NCI-H1105 (cell line): Measurements from ENCODE around the gene PHF2.

Experiments
- DNase-seq: peaks from one replicate; lab custom pipeline; 2025; lab: John Stamatoyannopoulos, UW

The PHF2 gene

DNA sequence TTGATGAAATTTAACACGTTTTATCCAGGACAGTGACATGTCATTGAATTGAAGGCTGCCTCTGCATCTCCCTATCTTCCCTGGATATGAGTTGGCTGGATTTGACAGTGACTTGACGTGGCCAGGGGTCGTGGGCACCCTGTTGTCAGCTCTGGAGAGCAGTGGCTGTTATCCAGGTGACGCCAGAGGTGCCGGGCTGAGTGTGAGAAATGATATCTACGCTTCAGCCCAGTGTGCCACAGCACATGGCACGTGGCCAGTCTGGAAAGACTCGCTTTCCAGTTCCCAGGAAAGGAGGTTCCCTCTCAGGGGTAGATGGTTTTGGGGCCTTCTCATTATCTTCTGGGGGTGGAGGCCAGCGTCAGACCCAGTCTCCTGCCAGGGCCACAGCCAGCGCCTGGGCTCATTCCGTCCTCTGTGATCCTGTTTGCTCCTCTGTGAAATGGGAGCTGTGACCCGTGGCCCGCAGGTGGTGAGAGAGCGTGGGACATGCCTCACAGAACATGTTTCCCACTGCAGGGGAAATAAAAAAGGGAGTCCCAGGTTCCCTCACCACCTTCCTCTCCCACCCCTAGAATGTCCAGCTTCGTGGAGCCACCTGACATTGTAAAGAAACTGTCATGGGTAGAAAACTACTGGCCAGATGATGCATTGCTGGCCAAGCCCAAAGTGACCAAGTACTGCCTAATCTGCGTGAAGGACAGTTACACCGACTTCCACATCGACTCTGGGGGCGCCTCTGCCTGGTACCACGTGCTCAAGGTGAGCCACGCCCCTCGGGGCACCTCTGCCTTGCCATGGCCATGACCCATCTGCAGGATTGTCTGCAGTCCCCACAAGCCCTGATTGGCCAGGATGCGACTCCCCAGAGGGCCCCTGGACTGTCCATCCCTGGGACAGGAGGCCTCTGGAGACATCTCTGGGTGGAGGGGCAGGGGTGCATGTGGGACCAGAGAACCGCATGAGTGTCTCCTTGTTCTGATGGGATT lies 76.5 kb downstream of the PHF2 start:
- no peak for DNase-seq

DNA sequence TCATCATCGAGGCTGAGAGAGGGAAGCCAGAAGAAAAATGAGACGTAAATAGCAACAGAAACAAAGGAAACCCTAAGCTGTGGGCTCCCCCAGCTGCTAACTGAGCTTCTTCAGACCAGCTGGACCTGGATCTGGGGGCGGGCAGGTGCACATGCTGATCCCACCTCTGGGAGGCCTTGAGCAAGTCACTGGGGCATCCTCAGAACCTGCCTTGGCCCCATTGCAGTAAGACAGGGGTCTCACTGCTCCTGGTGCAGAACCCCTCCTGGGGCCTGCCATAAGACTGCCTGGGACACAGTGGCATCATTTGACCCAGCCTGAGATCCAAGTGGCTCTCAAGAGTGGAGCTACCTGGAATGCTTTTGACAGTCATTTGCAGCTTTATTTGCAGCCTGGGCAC lies 77.4 kb downstream of the PHF2 start:
- DNase-seq, result no peak

DNA sequence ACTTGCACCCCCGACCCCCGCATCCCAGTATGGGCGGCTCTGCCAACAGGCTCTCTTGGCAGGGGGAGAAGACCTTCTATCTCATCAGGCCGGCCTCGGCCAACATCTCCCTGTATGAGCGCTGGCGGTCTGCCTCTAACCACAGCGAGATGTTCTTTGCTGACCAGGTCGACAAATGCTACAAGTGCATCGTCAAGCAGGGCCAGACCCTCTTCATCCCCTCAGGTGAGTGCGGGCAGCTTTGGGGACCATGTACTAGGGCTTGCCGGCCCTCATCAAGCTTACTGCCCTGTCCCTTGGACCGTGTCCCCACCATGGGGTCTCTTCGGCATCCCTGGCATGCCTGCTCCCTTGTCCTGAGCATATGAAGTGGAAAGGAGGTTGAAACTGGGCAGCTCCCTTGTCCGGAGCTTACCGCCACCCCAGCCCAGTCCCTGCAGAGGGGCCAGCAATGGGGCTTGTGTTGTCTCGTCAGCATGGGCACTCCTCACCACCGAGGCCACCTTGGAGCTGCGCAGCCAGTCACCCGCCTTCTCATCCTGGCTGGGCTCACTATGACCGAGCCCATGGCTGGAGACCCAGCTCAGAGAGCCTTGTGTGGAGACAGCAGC lies 78.1 kb downstream of the PHF2 start:
- no peak for DNase-seq

DNA sequence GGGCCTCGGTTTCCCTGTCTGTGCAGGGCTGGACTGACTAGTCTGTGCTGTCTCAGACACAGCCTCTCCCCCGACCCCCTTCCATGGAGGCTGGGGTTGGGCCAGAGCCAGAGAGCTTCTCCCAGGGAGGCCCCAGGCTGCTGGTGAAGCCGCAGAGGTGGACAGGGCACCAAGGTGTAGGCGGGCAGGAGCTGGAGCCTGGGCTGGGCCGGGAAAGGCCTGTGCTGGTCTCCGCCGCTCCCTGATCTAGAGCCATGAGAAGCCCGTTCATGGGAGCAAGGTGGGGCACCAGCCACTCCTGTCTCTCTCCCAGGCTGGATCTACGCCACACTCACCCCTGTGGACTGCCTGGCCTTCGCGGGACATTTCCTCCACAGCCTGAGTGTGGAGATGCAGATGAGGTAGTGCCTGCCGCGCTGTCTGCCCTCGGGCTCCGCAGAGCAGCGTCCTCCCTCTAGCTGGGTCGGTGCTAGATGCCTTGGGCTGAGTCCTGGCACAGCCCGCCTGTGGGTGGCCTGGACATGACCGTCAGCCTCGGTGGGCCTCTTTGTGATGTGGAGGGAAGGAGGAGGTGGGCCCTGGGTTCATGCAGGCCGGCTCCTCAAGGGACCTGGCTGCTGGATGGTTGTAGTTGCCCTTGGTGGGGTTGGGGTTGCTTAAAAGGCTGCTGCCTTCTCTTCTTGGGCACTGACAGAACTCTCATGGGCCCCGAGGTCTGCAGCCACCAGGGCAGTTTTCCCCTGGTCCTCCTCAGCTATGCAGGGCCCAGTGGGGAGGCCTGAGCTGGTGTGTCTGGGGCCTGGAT lies 79.4 kb downstream of the PHF2 start:
- no peak for DNase-seq

DNA sequence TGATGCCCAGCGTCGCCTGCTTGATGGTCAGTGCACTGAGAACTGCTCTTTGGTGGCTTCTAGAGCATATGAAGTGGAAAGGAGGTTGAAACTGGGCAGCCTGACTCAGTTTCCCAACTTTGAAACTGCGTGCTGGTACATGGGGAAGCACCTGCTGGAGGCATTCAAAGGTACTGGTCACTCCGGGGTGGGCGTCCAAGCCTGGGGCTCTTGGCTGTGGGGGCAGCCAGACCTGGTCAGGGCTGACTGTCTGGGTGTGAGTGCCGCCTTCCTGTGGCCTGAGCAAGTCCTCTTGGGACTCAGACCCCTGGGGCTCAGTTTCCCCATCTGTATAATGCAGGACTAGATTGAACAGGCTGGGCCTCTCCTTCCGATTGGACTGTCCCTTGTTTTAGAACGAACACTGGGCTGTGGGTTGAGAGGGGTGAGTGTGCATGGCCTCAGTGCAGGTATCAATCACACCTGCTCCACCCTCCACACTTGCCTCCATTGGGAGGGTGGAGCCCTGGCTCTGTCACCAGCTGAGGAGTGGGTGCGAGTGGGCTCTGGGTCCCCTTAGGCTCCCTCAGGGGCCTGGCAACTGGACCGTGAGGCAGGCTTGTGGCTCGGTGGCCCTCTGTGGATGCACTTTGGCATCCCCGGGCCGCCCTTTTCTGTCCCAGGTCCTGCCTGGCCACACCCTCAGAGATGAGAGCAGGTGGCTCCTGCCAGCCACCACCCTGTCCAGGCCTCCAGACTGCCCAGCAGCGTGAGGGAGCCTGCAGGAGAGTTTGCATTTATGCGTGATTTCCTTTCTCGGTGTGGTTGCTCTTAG lies 80.2 kb downstream of the PHF2 start:
- no peak for DNase-seq

DNA sequence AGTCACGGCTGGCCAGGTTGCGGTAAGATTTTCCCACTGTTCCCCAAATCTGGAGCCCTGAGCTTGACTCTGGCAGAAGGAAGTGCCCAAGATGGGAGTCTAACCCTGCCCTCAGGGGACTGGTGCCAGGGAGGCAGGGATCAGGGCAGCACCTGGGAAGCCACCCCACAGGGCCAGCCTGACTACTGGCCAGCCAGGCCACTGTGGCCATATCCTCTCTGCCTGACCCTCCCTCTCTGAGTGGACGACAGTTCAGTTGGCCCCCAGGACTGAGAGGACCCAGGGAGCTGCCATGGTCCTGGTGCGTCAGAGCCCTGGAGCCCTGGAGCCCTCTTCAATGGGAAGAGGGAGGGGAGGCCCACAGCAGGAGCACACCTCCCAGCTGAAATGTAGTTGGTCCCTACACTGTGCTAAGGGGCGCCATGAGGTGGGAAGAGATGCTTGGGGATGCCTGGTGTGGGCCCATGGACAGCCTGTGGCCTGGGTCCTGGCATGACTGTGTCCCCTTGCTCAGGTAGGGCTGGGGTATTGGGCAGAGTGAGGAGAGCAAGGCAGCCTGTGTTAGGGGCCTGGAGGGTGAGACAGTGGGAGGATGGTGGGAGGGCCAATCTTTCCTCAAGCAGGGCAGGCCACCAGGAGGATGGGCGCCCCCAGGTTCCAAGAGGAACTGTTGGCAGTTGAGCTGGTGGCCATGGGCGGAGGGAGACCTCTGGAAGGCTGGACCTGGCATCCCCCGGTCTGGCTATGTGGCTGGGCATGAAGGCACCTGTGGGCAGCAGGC lies 81.1 kb downstream of the PHF2 start:
- no peak for DNase-seq

DNA sequence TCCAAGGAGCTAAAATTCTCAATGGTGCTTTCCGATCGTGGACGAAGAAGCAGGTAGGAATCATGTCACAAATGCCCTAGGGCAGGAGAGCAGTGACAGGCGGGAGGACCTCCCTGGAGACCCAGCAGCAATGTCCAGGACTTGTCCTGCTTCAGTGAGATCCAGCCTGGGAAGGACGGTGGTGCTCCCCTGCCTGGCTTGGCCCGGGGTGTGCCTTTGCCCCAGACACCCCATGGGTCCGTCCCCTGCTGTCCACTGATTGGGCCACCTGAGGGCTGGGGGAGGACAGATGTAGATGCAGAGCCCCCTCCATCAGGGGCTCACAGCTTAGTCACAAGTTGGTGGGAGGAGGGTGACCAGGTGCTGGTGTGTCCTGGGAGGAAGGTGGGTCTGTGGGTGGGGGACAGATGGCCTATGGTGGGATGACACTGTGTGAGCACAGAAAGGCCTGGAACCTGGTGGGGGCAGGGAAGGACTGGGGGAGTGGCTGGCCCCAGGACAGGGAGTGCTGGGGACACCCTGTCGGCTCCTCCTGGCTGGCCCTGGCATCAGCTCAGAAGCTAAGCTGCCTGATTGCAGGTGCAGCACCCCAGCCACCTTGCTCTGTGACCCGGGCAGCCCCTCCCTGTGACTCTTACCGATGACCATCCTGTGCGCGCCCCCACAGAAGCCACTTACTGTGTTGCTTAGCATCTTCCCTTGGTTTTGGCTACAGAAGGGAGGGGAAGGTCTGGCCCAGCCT lies 82.0 kb downstream of the PHF2 start:
- DNase-seq, result no peak

DNA sequence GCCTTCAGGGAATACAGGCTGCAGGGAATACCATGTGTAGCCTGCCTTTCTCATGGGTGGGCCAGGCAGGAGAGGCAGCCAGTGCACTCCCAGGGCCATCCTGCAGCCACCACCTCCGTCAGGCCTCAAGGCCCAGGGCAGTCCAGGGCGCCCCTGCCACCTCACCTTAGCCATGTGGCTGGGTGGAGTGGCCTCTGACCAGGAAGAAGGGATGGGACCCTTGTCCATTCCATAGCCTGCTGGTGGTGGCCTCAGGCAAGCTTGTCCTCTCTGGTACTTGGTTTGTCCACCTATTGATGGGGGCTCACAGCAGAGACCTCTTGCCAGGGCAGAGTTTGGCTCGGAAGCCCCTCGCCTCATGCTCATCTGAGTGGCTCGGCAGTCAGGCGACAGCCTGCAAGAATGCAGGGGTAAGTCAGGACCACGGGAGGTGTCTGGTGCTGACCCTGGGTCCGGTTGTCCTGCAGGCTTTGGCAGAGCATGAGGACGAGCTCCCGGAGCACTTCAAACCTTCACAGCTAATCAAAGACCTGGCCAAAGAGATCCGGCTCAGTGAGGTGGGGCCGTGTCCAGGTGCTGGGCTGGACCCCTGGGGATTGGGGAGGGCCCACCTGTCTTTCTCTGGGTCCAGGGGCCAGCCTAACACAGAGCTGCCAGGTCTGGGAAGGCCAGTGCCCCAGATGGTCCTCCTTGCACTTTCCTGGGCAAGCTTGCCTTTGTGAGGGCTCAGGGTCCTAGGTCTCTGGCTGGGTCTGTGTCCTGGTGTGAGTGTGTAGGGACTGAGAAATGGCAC lies 82.9 kb downstream of the PHF2 start:
- DNase-seq, result no peak

DNA sequence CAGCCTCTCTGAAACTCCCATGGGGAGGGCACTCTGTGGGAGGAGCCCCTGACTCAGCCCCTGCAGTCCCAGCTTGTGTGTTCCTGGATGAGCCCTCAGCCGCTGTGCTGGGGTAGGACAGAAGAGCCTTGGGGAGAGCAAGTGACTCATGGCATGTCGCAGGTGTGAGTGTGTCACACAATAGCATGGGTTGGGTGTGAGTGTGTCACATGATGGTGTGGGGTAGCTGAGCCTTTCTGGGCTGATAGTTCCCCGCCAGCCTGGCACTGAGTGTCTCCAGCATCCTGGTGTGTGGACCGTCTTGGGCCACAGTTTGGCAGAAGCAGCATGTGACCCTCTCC lies 83.4 kb downstream of the PHF2 start:
- DNase-seq, result no peak

DNA sequence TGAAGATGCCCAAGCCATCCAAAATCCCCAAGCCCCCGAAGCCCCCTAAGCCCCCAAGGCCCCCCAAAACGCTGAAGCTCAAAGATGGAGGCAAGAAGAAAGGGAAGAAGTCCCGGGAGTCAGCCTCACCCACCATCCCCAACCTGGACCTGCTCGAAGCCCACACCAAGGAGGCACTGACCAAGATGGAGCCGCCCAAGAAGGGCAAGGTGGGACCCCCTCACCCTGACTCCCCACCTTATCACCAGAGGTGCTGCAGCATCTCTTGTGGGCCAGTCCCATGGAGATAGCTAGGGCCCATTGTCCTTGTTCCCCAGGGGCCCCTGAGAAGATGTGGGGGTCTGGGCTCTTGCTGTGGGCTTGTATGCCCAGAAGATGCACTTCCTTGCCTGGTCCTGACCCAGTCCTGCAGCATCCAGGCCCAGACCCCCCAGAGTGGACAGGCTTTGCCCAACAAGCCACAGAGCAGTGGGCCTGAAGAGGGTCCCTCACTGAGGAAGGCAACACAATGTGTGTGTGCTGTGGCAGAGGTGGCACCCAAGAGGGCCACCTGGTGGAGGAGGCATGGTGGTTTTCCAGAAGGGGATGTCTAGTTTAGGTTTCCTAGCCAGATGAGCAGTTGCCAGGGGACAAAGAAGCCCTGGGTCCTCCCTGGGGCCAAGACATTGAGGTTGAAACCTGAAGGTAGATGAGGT lies 84.1 kb downstream of the PHF2 start:
- no peak for DNase-seq

DNA sequence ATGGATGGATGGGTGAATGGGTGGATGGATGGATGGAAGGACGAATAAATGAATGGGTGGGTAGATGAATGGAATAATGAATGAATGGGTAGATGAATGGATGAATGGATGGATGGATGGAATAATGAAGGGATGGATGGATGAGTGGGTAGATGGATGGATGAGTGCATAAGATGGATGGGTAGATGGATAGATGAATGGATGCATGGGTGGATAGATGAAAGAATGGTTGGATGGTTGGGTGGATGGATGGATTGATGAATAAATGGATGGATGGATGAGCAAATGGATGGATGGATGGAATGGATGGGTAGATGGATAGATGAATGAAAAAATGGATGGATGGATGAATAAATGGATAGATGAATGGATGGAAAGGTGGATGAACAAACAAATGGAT lies 85.2 kb downstream of the PHF2 start:
- no peak for DNase-seq

DNA sequence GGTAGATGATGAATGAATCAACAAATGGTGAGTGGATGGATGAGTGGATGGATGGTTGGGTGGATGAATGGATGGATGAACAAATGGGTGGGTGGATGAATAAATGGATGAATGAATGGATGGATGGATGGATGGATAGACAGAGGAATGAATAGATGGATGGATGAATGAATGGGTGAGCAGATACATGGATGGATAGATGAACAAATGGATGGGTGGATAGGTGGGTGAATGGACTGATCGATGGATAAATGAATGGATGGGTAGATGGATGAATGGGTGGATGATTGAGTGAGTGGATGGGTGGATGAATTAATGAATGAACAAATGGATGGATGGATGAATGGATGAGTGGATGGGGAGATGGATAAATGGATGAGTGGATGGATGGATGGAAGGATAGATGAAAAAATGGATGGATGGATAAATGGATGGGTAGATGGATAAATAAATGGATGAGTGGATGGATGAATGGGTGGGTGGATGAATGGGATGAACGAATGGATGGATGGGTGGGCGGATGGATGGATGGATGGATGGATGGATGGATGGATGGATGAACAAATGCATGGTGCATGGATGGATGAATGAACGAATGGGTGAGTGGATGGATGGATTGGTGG lies 85.7 kb downstream of the PHF2 start:
- DNase-seq, result no peak

DNA sequence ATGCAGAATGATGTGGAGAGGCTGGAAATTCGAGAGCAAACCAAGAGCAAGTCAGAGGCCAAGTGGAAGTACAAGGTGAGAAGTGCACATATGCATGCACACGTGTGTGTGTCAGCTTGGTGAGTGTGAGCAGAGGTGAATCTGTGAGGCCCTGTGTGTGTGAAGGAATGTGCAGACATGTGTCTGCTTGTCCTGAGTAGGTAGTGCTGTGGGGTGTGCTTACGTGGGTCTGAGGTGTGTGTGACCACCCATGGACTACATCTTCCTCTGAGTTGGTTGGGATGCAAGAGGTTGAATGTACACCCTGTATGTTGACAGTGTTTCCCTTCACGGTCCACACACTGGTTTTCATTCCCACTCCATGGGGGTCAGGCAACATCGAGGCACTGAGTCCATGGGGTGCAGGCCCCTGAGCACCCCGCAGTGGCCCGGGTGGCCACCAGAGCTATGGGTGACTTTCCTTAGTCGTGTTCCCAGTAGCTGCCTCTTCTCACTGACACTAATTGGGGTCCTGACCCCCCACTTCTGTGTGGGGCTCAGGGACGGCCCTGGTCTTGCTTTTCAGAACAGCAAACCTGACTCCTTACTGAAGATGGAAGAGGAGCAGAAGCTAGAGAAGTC lies 86.7 kb downstream of the PHF2 start:
- DNase-seq, result no peak

DNA sequence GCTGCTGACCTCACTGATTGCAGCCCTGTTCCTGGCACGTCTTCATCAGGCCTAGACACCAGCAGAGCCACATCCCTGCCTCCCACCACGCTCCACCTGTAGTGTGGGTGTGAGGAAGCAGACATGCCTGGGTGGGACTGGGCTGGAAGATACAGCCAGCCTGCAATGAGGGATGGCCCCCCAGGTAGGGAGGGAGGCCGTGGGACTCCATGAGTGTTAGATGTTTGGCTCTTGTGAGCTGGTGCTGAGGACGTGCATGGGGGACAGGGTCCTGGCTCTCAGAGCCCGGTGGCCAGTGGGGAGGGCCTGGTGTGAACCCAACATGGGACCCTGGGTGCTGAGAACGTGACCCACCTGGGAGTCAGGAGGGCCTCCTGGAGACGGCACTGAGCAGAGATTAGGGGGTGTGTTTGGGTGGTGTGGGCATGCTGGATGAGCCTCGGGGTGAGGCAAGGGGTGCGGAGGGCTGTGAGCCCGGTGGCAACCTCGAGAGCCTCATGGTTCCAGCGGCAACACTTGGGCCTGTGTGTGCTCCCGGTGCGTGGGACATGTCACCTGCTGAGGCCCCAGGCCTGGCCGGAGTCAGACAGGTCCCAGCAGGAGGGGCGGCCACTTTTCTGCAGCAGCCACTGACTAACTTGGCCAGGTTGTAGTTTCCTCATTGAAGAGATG lies 87.6 kb downstream of the PHF2 start:
- no peak for DNase-seq

DNA sequence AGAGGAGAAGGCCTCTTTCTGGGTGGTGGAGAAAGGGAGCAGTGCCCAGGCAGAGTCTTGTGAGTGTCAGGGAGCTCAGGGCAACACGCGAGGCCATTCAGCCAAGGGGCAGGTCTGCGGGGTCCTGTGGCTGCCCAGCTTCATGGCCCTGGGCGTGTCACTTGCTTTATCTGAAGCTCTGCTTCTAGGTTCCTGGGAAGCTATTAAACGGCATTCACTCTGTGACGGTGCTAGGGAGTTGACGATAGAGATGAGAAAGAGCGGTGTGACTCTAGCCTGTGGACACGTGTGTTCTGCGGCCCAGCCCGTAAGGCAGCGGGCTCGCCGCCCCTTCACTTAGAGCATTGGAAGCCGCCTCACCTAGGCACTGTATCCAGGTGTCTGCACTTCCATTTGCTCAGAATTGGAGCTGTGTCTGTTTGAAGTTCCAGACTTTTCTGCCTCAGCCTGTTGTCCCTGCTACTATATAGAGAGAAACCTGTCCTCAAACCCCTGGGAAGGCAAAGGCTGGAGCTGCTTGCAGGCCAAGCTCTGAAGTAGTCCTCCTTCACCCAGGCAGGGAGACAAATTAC lies 88.3 kb downstream of the PHF2 start:
- no peak for DNase-seq

DNA sequence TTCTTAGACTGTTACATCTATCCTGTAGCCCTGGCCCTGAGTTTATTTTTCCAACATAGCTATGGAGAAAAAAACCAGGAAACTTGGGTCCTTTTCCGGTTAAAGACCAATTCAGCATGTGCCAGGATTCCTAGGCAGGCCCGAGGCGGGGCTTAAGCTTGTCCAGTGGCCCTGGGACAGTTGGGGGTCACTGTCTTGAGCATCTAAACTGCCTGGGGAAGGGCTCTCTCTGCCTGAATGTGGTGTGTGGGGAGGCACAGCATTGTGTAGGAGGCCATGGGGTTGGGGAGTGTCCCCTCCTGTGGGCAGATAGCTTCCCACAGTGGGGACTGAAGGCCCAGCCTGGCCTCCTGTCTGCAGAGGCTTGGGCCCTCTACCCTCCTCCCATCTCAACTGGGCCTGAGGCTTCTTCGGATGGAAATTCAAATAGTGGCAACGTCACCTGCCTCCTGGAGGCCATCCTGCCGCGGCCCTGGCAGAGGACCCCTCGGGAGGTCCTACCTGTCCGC lies 88.8 kb downstream of the PHF2 start:
- no peak for DNase-seq
